Smooth muscle cell (in vitro differentiated cells): ENCODE results near the gene OCSTAMP. TPM values are rescaled to one million over a fixed set of nuclear protein-coding genes. Genes with fewer than 3 reads are reported as not detected.

ENCODE experiments used
- DNase-seq: peaks from one replicate; lab custom pipeline; 2025; ENCODE audit not compliant: unreplicated experiment; lab: John Stamatoyannopoulos, UW
- H2AFZ ChIP-seq: fragments of 200-600 bp; sonication (generic); 2 replicates; pipeline ENCODE4 v1.6.0; 2016; ENCODE audit warnings: antibody characterized with exemption, low read depth, mild to moderate bottlenecking
- H3F3A ChIP-seq: fragments of 200-600 bp; sonication (generic); 2 replicates; pipeline ENCODE4 v1.6.0; 2017; ENCODE audit warnings: antibody characterized with exemption, low read depth
- H3K27ac ChIP-seq: fragments of 200-600 bp; sonication (generic); 2 replicates; pipeline ENCODE4 v1.5.1; 2016; ENCODE audit warnings: low read depth, mild to moderate bottlenecking
- H3K27me3 ChIP-seq: fragments of 200-600 bp; sonication (generic); 2 replicates; pipeline ENCODE4 v1.6.1; 2016; ENCODE audit warnings: low read depth, mild to moderate bottlenecking
- H3K36me3 ChIP-seq: fragments of 200-600 bp; sonication (generic); 2 replicates; pipeline ENCODE4 v1.5.1; 2016; ENCODE audit warnings: low read depth
- H3K4me1 ChIP-seq: fragments of 200-600 bp; sonication (generic); 2 replicates; pipeline ENCODE4 v1.5.1; 2016; ENCODE audit warnings: low read depth
- H3K4me2 ChIP-seq: fragments of 200-600 bp; sonication (generic); 2 replicates; pipeline ENCODE4 v1.6.0; 2016; ENCODE audit warnings: mild to moderate bottlenecking
- H3K4me3 ChIP-seq: fragments of 200-600 bp; sonication (generic); 2 replicates; pipeline ENCODE4 v1.5.1; 2016; ENCODE audit warnings: mild to moderate bottlenecking
- H3K79me2 ChIP-seq: fragments of 200-600 bp; sonication (generic); 2 replicates; pipeline ENCODE4 v1.6.0; 2016; ENCODE audit warnings: low read depth, mild to moderate bottlenecking
- H3K9ac ChIP-seq: fragments of 200-600 bp; sonication (generic); 2 replicates; pipeline ENCODE4 v1.6.0; 2016; ENCODE audit warnings: low read depth
- H3K9me3 ChIP-seq: fragments of 200-600 bp; sonication (generic); replicated peaks from 2 replicates; pipeline ENCODE4 v1.5.1; 2016; ENCODE audit warnings: low read depth
- H4K20me1 ChIP-seq: fragments of 200-600 bp; sonication (generic); 2 replicates; pipeline ENCODE4 v1.6.0; 2016; ENCODE audit warnings: low read depth
- WGBS: methylation state at CpG from one replicate; pipeline ENCODE4 v1.1.7; 2016; ENCODE audit warnings: low lambda C conversion rate; 5-methylcytosine and 5-hydroxymethylcytosine counted together
- polyA plus RNA-seq: library from polyadenylated mRNA; unstranded; fragments of >200 nt; fragmentation: Nextera tagmentation; extraction: Ambion mirVana; gene quantifications from 2 replicates; pipeline ENCODE4 v1.2.1, GENCODE V29; 2016
- total RNA-seq: library from RNA; depleted of rRNA; stranded (reverse); fragments of >200 nt; gene quantifications from 2 replicates; pipeline ENCODE4 v1.2.3, GENCODE V29; 2014
- TF ChIP-seq, protein P1 (sequence below): fragments of 200-600 bp; sonication (generic); IDR thresholded peaks from 2 replicates; pipeline ENCODE4 v1.5.1; 2017; ENCODE audit warnings: borderline replicate concordance, mild to moderate bottlenecking, antibody characterized with exemption; ENCODE audit not compliant: insufficient read depth, poor library complexity, severe bottlenecking

The OCSTAMP gene
- total and polyA plus RNA-seq, 2 experiments from 2014 or later = not detected

DNA sequence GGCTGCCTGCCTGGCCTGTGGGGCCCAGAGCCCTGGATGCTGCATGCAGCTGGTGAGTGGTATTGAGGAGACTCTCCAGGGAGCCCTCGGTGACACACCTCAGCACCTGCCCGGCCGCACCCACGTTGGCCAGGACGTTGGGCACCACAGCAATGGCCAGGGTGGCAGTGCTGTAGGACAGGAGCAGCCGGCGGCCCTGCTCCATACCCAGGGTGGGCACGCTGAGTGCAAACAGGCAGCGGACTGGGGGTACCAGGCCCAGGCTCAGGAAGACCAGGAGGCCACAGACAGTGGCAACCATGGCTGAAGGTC is 4.7 kb downstream of the OCSTAMP start:
- Histone ChIP-seq H2AFZ (no peak overlapping the region), H3K4me3 (no peak overlapping the region), H4K20me1 (no peaks in the 10 kb centered on the region), H3K27ac (no peak overlapping the region), H3K36me3 (no peaks in the 10 kb centered on the region), H3K4me2 (no peak overlapping the region), H3F3A (no peaks in the 10 kb centered on the region), H3K79me2 (no peaks in the 10 kb centered on the region), H3K9me3 (no peaks in the 10 kb centered on the region), H3K4me1 (no peaks in the 10 kb centered on the region), H3K9ac (no peak overlapping the region), H3K27me3 (no peaks in the 10 kb centered on the region)
- WGBS = 96% methylated on average over 9 of the region's 9 CpGs
- DNase-seq = no peak
- TF ChIP-seq, protein P1, sequence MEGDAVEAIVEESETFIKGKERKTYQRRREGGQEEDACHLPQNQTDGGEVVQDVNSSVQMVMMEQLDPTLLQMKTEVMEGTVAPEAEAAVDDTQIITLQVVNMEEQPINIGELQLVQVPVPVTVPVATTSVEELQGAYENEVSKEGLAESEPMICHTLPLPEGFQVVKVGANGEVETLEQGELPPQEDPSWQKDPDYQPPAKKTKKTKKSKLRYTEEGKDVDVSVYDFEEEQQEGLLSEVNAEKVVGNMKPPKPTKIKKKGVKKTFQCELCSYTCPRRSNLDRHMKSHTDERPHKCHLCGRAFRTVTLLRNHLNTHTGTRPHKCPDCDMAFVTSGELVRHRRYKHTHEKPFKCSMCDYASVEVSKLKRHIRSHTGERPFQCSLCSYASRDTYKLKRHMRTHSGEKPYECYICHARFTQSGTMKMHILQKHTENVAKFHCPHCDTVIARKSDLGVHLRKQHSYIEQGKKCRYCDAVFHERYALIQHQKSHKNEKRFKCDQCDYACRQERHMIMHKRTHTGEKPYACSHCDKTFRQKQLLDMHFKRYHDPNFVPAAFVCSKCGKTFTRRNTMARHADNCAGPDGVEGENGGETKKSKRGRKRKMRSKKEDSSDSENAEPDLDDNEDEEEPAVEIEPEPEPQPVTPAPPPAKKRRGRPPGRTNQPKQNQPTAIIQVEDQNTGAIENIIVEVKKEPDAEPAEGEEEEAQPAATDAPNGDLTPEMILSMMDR = no peak

DNA sequence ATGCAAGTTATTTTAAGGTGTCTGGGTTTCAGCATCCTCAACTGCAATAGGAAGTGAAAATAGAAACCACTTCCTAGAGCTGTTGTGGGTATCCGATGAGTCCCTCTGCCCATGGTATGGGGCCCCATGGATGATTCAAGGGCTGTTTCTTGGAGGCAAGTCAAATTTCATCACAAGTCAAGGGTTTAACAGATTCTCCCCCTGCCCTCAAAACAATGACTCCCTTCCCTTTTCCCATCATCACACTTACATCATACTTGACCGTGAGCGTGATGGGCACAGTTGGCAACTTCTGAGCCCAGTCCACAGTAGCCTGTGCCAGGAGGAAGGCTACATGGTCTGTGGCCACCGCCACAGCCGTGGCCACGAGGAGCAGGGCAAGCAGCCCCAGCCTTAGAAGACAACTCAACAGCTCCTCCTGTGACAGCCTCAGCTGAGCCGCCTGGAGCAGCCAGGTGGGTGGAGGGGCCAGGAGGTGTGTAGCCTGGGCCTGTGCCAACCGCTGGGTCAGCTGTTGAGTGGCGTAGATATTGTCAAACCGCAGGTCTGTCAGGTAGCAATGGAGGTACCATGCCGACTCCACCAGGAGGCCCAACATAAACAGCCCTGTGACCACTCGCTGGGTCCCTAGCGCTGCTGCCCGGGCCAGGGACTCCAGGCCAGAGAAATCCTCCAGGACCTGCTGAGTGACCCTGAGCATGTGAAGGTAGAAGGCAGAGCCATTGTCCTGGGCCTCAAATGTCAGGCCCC is 5.2 kb downstream of the OCSTAMP start:
- no peaks in the 10 kb centered on the region for H3K9me3 ChIP-seq
- WGBS = 95% methylated on average over 14 of the region's 14 CpGs

DNA sequence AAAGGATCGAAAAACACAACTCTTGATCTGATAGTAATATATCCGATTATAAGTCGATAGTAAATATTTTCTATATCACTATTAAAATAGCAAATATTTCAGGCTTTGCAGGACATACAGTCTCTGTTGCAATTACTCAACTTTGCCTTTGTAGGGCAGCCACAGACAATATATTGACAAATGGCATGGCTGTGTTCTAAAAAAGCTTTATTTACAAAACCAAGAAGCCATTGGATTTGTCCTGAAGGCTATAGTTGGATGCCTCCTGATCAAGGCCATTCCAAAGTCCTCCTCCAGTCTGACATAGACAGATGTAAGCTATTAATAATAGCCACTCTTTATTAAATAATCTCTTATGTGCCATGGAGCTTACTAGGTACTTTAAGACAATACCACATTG is 5.9 kb downstream of the OCSTAMP start:
- WGBS = 87% methylated on average over 3 of the region's 3 CpGs
- Histone ChIP-seq H3K4me3 (no peak overlapping the region), H3K36me3 (no peaks in the 10 kb centered on the region), H3K27me3 (no peaks in the 10 kb centered on the region), H3F3A (no peaks in the 10 kb centered on the region), H3K79me2 (no peaks in the 10 kb centered on the region), H3K4me1 (no peaks in the 10 kb centered on the region), H4K20me1 (no peaks in the 10 kb centered on the region), H3K9ac (no peak overlapping the region), H3K9me3 (no peaks in the 10 kb centered on the region), H3K4me2 (no peak overlapping the region), H2AFZ (no peak overlapping the region), H3K27ac (no peak overlapping the region)
- TF ChIP-seq, protein P1 = no peak
- DNase-seq = no peak

More for the DNA sequence above, 5.2 kb downstream of the OCSTAMP start:
- Histone ChIP-seq H3K4me2 (no peak overlapping the region), H3K4me3 (no peak overlapping the region), H4K20me1 (no peaks in the 10 kb centered on the region), H3K27me3 (no peaks in the 10 kb centered on the region), H2AFZ (no peak overlapping the region), H3K4me1 (no peaks in the 10 kb centered on the region), H3K9ac (no peak overlapping the region), H3K79me2 (no peaks in the 10 kb centered on the region), H3K36me3 (no peaks in the 10 kb centered on the region), H3K27ac (no peak overlapping the region), H3F3A (no peaks in the 10 kb centered on the region)
- TF ChIP-seq, protein P1 = no peak
- DNase-seq = no peak

DNA sequence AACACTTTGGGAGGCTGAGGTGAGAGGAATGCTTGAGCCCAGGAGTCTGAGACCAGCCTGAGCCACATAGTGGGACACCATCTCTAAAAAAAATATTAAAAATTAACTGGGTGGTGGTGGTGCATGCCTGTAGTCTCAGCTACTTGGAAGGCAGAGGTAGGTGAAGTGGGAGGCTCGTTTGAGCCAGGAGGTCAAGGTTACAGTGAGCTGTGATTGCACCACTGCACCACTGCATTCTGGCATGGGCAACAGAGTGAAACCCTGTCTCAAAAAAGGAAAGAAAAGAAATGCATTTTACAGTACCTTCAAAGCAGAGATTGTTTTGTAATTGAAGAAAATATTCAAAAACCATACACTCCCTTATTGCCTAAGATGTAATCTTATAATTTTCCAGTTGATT is 6.5 kb downstream of the OCSTAMP start:
- no peaks in the 10 kb centered on the region for H3F3A ChIP-seq
- H3K4me3 ChIP-seq = no peak overlapping the region
- H4K20me1 ChIP-seq = no peaks in the 10 kb centered on the region
- H3K4me2 ChIP-seq = no peak overlapping the region
- H3K27me3 ChIP-seq = no peaks in the 10 kb centered on the region
- WGBS = 83% methylated on average over 1 of the region's 1 CpG
- no peaks in the 10 kb centered on the region for H3K9me3 ChIP-seq
- DNase-seq = no peak
- TF ChIP-seq, protein P1 = no peak
- no peaks in the 10 kb centered on the region for H3K36me3 ChIP-seq
- H3K79me2 ChIP-seq = no peaks in the 10 kb centered on the region
- H3K27ac ChIP-seq = no peak overlapping the region
- no peak overlapping the region for H2AFZ ChIP-seq
- H3K9ac ChIP-seq = no peak overlapping the region
- no peaks in the 10 kb centered on the region for H3K4me1 ChIP-seq
